Endothelial cell of umbilical vein (primary cell): ENCODE measurements around the gene HAVCR2. TPM values are rescaled to one million over a fixed set of nuclear protein-coding genes. Genes with fewer than 3 reads are reported as not detected.

ENCODE experiments used
- BruUV-seq: library from RNA; stranded (reverse); fragments of 400-500 nt; replicated peaks from 2 replicates; lab custom pipeline; 2021; lab: Mats Ljungman, UMichigan
- CTCF ChIA-PET: fragments of 300-600, 350-600 bp; sonication (Branson Sonifier 250); formaldehyde crosslinking; loops from one replicate; lab custom pipeline; 2021; ENCODE audit warnings: antibody characterized with exemption, inconsistent platforms; lab: Charles Lee
- POLR2A ChIA-PET: fragments of 300-600, 350-600 bp; sonication (Branson Sonifier 250); formaldehyde crosslinking; loops from one replicate; lab custom pipeline; 2021; ENCODE audit warnings: antibody characterized with exemption, inconsistent platforms; lab: Charles Lee
- DNase-seq: peaks from one replicate; pipeline ENCODE4 v3.0.0-alpha.2; 2011; ENCODE audit warnings: low read depth, low spot score
- FAIRE-seq: peaks from 2 replicates; lab custom pipeline; 2011; peaks lifted over from hg19 to GRCh38; lab: Jason Lieb, UNC
- H2AFZ ChIP-seq: 2 replicates; pipeline ENCODE4 v1.6.0; 2012; ENCODE audit warnings: low read depth, low read length, control low read depth, inconsistent platforms
- H3K27ac ChIP-seq: 2 replicates; pipeline ENCODE4 v1.5.1; 2011; ENCODE audit warnings: low read depth, mild to moderate bottlenecking, control low read depth, low read length, moderate library complexity; ENCODE audit not compliant: insufficient read depth
- H3K27me3 ChIP-seq, 2 experiments: 2 replicates each; pipeline versions ENCODE4 v1.6.0 to v1.6.1; 2011; ENCODE audit warnings: low read length in 2 of 2, mixed read lengths in 1 of 2; ENCODE audit not compliant: control insufficient read depth in 2 of 2, insufficient read depth in 2 of 2
- H3K36me3 ChIP-seq, 2 experiments: 2 replicates in 1 of 2; 3 replicates in 1 of 2; pipeline ENCODE4 v1.5.1; 2011; ENCODE audit warnings: low read length in 2 of 2, mild to moderate bottlenecking in 1 of 2, moderate library complexity in 1 of 2; ENCODE audit not compliant: control insufficient read depth in 2 of 2, insufficient read depth in 2 of 2; ENCODE audit errors: extremely low read depth in 1 of 2
- H3K4me1 ChIP-seq: 3 replicates; pipeline ENCODE4 v1.5.1; 2011; ENCODE audit warnings: mild to moderate bottlenecking, low read length; ENCODE audit not compliant: control insufficient read depth, insufficient read depth; ENCODE audit errors: extremely low read depth
- H3K4me2 ChIP-seq: 2 replicates; pipeline ENCODE4 v1.6.1; 2011; ENCODE audit warnings: low read length, control low read depth, mixed read lengths; ENCODE audit not compliant: insufficient read depth
- H3K4me3 ChIP-seq, 3 experiments: fragments of 200-600 bp in 1 of 3; sonication (generic), shearing (Covaris generic) in 1 of 3; replicated peaks in 1 of 3; 2 replicates each; pipeline ENCODE4 v1.5.1; 2011 to 2016; ENCODE audit warnings: control low read depth in 3 of 3, low read length in 3 of 3, mild to moderate bottlenecking in 2 of 3, inconsistent platforms in 1 of 3, low read depth in 1 of 3, moderate library complexity in 1 of 3; ENCODE audit not compliant: insufficient read depth in 1 of 3
- H3K79me2 ChIP-seq: 2 replicates; pipeline ENCODE4 v1.6.0; 2012; ENCODE audit warnings: low read length, inconsistent platforms; ENCODE audit not compliant: control insufficient read depth, insufficient read depth
- H3K9ac ChIP-seq: replicated peaks from 2 replicates; pipeline ENCODE3; 2011; ENCODE audit warnings: low read length, control low read depth; ENCODE audit not compliant: insufficient read depth; ENCODE audit errors: extremely low read depth
- H3K9me1 ChIP-seq: replicated peaks from 3 replicates; pipeline ENCODE4 v1.6.0; 2011; ENCODE audit warnings: mild to moderate bottlenecking, low read length; ENCODE audit not compliant: control insufficient read depth, insufficient read depth; ENCODE audit errors: extremely low read depth
- H3K9me3 ChIP-seq: replicated peaks from 2 replicates; pipeline ENCODE4 v1.5.1; 2012; ENCODE audit warnings: low read length, inconsistent platforms; ENCODE audit not compliant: control insufficient read depth, insufficient read depth
- H4K20me1 ChIP-seq: replicated peaks from 2 replicates; pipeline ENCODE3; 2011; ENCODE audit warnings: mild to moderate bottlenecking, low read length; ENCODE audit not compliant: control insufficient read depth, insufficient read depth; ENCODE audit errors: extremely low read depth
- JUN ChIP-seq: IDR thresholded peaks from 2 replicates; pipeline ENCODE4 v1.6.1; 2011; ENCODE audit warnings: borderline replicate concordance, low read depth; ENCODE audit not compliant: insufficient read length, insufficient read depth
- dilution Hi-C: fragments of 300-500 bp; cut with MboI; formaldehyde crosslinking; loops from one replicate; pipeline ENCODE4 v1.15.0; 2019; ENCODE audit warnings: low sequenced_read_pairs; ENCODE audit not compliant: extremely low pct_ligation_motif_present
- intact Hi-C: fragments of 100-400 bp; cut with micrococcal nuclease; formaldehyde crosslinking; loops from one replicate; pipeline ENCODE4 v1.10.0; 2022
- polyA plus RNA-seq, 4 experiments: library from polyadenylated mRNA; depleted of rRNA in 3 of 4; stranded (reverse) in 3 of 4; unstranded in 1 of 4; fragments of >200 nt; gene quantifications; 2 replicates each; pipeline versions ENCODE4 v1.2.1 to v1.2.3, GENCODE V29; 2011 to 2012; ENCODE audit warnings: missing spikeins in 1 of 4
- total RNA-seq: library from RNA; stranded (reverse); gene quantifications from 2 replicates; pipeline ENCODE4 v1.2.3, GENCODE V29; 2021
- TF ChIP-seq, protein P1 (sequence below), 2 donors: IDR thresholded peaks; 1 replicate in 1 of 2; 2 replicates in 1 of 2; pipeline ENCODE4 v1.5.1; 2011; ENCODE audit warnings: low read length in 2 of 2, mild to moderate bottlenecking in 2 of 2, moderate library complexity in 2 of 2, control low read depth in 1 of 2, inconsistent platforms in 1 of 2, low read depth in 1 of 2; ENCODE audit not compliant: insufficient read depth in 1 of 2; ENCODE audit errors: extremely low read depth in 1 of 2

HAVCR2 gene
- total and polyA plus RNA-seq, 2 donors (not counting 3 experiments of a cell fraction or from before 2014, with no cell fraction given) = not detected

- Histone ChIP-seq H3K9me1 (no peaks in the 10 kb centered on the region), H3K9me3 (no peaks in the 10 kb centered on the region), H3K4me2 (no peak overlapping the region), H3K27ac (no peak overlapping the region), H3K27me3 (no peaks in the 10 kb centered on the region), H3K4me1 (no peaks in the 10 kb centered on the region), H3K4me3 (no peak overlapping the region), H4K20me1 (no peaks in the 10 kb centered on the region), H2AFZ (no peak overlapping the region), H3K79me2 (no peaks in the 10 kb centered on the region), H3K9ac (no peak overlapping the region), H3K36me3 (no peaks in the 10 kb centered on the region)
- peak; percentile 59 for DNase-seq
- ChIA-PET CTCF (interaction anchor here (0.6 to 2.3 kb wide), 26 partner anchors 9 to 1958 kb away, joined by 3 to 15 read pairs (median 4); partner anchors contain the start of gene LSM11), POLR2A (no interaction called here)
- dilution Hi-C loops = no loop called here
- intact Hi-C loops = loop anchor here (1.0 to 5.0 kb wide), 2 partner anchors 103 to 163 kb away; no protein-coding TSS in a partner anchor
- BruUV-seq = no TSS peak
- FAIRE-seq = peak; percentile 76
- TF ChIP-seq, protein P1, sequence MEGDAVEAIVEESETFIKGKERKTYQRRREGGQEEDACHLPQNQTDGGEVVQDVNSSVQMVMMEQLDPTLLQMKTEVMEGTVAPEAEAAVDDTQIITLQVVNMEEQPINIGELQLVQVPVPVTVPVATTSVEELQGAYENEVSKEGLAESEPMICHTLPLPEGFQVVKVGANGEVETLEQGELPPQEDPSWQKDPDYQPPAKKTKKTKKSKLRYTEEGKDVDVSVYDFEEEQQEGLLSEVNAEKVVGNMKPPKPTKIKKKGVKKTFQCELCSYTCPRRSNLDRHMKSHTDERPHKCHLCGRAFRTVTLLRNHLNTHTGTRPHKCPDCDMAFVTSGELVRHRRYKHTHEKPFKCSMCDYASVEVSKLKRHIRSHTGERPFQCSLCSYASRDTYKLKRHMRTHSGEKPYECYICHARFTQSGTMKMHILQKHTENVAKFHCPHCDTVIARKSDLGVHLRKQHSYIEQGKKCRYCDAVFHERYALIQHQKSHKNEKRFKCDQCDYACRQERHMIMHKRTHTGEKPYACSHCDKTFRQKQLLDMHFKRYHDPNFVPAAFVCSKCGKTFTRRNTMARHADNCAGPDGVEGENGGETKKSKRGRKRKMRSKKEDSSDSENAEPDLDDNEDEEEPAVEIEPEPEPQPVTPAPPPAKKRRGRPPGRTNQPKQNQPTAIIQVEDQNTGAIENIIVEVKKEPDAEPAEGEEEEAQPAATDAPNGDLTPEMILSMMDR (IDR thresholded peaks at IDR 0.05; ENCODE audit: extremely low read depth in 1 of 2, insufficient read depth in 1 of 2, low read depth in 1 of 2, low read length in 2 of 2) = peak; percentile 80 to 81
- TF ChIP-seq JUN = no peak
These were observed 40.1 kb upstream of the HAVCR2 start for GRCh38 chr5:157148734-157149615.
